ENCODE measurements around the gene BICD1. TPM values are rescaled to one million over a fixed set of nuclear protein-coding genes. Genes with fewer than 3 reads are reported as not detected.
"Not testable (repeated sequence)": the region's sequence is repeated elsewhere in the genome, so short reads cannot be mapped to it uniquely, and the experiment has no call there.

Gene BICD1
- total RNA-seq, 1 donor from 2014 or later: 4.2 TPM

DNA sequence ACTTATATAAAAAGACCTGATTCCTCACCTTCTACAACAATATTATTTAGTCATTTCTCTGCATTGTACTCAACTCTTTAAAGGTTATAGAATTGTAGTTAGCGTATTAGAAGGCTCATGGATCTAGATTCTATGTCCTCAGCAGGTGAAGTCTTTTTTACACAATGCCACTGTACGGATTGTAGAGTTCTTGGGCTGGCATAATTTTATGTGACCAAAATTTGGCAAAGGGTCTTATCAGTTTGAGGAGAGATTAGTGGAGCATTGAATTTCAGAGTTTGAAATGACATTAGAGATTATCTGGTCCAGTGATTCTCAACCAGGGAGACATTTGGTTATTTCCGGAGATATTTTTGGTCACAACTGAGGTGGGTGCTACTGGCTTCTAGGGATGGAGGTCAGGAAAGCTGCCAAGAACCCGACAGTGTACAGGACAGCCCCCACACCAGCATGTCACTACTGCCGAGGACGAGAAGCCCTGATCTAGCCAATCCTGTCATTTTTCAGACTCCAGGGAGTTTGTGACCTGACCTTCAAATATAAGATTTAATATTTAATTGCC is 63.9 kb downstream of the BICD1 start:
- no peak for ATAC-seq
- DNase-seq (ENCODE audit: missing footprints): no peak
- intact Hi-C loops (cut with DNase I): no loop called here

DNA sequence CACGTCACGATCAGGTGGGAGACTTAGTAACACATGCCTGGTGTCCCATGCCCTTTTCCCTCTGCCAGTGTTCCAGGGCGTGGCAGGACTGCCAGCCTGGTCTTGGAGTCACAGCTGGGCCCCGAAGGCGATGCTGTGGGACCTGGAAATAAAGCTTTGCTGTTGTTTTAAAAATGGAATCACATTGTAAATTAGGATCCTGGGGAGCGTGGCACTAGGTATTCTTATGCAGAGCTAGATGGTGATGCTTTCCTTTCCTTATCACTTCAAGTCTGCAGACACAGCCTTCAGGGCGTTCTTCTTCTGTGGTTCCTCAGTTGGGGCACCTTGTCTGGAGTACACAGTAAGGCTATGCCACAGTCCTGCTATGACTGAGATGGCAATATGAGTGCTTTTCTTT is 64.6 kb downstream of the BICD1 start:
- intact Hi-C loops (cut with DNase I): no loop called here
- DNase-seq (ENCODE audit: missing footprints) (no peak), ATAC-seq (no peak)

DNA sequence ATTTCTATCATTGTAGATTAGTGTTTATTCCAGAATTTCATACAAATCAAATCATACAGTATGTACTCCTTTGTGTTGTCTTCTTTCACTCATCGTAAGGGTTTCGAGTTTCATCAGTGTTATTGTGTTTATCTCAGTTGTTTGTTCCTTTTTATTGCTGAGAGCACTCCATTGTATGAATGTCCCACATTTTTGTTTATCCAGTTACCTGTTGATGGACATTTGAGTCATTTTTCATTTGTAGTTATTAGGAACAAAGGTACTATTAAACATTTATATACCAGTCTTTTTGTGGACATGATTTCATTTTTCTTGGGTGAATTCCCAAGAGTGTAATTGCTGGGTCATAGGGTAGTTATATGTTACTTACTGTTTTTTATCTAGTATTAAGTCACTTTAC is 70.0 kb downstream of the BICD1 start:
- no peak for DNase-seq (ENCODE audit: missing footprints)
- intact Hi-C loops (cut with DNase I): no loop called here
- no peak for ATAC-seq

DNA sequence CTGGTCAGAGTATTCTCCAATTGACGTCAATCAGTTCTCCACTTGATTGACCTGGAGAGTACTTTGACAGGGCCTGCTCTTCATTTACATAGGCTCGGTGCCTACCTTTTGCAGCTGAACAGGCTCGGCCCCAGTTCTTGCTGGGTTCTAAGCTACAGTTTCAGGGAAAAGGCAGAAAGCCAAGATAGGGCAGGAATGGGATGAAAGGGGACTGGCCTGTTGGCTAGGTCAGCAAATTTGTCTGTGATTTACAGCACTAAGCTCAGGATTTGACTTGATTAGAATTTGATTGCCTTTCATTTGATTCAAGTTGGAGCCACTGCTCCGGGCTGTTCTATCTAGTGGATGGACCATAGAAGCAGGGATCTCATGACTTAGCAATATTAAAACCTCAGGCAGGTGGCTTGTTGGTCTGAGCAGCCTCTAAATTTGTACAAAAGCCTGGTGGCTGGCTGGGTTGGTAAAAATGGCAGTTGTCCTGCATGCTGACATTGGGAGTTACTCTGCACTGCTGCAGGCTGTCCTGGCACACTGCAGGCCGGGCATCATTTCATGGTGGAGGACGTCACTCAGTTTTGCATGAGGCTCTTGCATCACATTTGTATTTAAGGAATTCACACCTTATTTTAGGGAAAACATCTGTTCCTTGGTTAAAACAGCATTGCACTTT is 71.8 kb downstream of the BICD1 start:
- ATAC-seq: no peak
- DNase-seq (ENCODE audit: missing footprints): no peak
- intact Hi-C loops (cut with DNase I): no loop called here

DNA sequence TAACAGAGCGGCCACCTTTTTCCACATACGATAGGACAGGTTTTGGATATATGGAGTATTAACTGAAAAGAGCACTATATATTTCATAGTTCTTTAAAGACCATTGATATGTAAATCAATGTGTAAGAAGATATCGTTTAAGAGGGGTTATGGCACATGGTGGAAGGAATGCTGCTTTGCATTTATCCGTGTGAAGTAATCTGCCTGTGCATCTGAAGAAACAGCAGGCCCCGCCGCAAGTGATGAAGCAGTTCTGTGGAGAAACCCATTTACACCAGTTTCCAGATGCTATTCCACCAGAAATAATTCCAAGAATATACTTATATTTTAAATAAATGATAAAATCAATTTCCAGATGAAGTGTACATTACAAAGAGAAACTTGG is 72.4 kb downstream of the BICD1 start:
- DNase-seq (ENCODE audit: missing footprints): no peak
- intact Hi-C loops (cut with DNase I): no loop called here
- ATAC-seq: no peak

DNA sequence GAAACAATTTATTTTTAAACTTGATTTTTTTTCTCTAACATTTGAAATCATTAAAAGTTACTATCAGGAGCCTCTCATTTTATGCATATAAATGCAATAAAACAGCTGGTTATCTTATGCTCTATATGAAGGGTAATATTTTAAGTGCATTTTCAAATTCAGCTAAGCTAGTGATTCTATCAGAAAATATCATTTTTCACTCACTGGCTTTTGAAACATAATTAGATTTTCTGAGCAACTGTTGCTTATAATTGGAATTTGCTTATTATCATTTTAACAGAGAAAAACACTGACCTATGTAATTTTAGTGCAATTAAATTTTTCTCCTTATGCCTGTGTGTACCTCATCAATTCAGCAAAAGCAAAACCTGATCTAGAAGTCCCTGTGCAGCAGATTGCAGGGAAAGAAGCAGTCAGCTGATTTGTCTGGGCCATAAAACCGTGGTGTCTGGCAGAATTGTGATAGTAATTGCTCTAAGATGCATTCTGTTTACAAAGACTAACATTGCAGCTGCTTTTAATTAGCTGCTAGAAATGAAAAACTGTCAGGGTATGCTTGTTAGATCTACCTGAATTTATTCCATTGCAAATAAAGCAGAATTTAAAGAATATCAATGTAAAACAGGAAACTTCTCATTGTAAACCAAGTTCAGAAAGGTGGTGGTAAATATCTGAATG is 75.0 kb downstream of the BICD1 start:
- no peak for ATAC-seq
- intact Hi-C loops (cut with DNase I): no loop called here

DNA sequence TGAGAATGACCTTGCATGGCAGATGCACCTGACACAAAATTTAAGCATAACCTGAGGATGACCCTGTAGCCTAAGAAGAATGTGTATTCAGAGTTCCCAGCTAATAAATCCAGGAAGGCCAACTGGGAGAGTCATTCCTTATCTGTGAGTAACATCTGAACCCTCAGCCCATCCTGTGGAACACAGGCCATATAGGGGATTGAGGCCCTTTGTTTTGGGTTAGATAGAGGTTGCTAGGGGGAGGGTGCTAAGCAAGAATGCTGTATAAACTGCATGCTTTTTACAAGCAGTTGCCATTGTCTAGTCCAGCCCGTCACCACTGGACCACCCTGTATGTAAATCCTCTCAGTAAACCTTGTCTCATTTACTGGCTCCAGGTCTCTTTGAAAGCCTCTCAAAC is 77.0 kb downstream of the BICD1 start:
- intact Hi-C loops (cut with DNase I): no loop called here
- no peak for ATAC-seq
- DNase-seq (ENCODE audit: missing footprints): no peak

More for the DNA sequence above, 75.0 kb downstream of the BICD1 start:
- DNase-seq (ENCODE audit: missing footprints): no peak

DNA sequence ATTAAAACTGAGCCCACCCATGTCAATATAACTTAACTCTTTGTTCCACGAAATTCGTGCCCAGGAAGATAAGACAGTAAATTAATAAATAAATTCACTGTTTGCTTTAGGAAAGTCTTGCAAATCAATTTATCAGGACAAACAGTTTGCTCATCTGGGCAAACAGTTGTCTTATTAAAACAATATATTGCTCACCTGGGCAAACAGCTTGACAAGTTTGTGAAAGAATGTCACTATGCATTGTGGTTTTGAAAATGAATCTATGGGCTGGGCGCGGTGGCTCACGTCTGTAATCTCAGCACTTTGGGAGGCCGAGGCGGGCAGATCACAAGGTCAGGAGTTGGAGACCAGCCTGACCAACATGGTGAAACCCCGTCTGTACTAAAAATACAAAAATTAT is 80.5 kb downstream of the BICD1 start:
- DNase-seq (ENCODE audit: missing footprints); intact Hi-C loops (cut with DNase I); ATAC-seq: not testable (repeated sequence)

DNA sequence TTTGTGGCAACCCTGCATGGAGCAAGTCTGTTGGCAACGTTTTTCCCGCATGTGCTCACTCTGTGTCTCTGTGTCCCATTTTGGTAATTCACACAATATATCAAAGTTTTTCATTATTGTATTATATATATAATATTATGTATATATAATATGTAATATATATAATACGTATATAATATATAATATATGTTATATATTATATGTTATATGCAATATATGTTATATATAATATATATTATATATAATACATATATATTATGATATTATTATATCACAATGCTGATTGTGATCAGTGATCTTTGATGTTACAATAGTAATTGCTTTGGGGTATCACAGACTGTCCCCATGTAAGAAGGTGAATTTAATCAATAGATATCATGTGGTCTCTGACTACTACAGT is 84.8 kb downstream of the BICD1 start:
- intact Hi-C loops (cut with DNase I): no loop called here
- DNase-seq (ENCODE audit: missing footprints) (no peak), ATAC-seq (no peak)

DNA sequence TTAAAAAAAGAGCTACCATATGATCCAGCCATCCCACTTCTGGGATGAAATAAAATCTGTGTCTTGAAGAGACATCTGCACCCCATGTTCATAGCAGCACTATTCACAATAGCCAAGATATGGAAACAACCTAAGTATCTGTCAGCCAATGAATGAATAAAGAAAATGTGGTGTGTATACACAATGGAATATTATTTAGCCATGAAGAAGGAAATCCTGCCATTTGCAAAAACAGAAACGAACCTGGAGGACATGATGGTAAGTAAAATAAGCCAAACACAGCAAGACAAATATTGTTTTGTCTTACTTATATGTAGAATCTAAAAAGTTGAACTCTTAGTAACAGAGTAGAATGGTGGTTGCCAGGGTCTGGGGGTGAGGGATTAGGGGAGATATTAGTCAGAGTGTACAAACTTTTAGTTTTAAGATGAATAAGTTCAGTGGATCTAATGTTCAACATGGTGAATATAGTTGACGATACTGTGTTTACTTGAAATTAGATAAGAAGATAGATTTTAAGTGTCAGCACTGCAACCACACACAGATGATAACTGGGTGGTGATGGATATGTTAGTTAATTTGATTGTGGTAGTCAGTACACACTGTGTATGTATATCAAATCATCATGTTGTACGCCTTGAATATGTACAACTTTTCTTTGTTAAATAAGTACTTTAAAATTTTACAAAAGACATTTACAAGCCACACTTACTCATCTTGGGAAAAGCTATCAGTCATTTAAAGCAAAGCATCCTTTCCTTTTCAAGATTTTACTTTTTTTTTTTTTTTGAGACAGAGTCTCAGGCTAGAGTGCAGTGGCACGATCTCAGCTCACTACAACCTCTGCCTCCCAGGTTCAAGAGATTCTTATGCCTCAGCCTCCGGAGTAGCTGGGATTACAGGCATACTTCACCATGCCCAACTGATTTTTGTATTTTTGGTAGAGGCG is 89.9 kb downstream of the BICD1 start:
- no peak for ATAC-seq
- no peak for DNase-seq (ENCODE audit: missing footprints)
- intact Hi-C loops (cut with DNase I): no loop called here

DNA sequence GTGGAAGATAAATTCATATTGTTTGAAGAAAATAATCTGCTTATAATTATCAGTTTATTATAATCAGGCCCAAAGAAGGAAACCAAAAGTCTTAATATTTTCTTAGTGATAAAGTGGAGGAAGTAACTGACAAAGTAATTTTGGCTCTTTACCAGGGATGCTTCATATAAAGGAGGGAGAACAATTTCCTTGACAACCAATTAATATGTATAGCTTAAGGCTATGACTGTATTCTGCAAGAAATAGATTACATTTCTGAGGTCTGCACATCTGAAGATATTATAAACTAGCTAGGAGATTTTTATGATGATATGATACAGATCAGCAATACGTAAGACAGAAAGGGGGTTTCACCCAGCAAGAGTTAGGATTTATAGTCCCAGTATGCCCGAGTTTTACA is 90.8 kb downstream of the BICD1 start:
- intact Hi-C loops (cut with DNase I): no loop called here
- ATAC-seq (no peak), DNase-seq (ENCODE audit: missing footprints) (no peak)

DNA sequence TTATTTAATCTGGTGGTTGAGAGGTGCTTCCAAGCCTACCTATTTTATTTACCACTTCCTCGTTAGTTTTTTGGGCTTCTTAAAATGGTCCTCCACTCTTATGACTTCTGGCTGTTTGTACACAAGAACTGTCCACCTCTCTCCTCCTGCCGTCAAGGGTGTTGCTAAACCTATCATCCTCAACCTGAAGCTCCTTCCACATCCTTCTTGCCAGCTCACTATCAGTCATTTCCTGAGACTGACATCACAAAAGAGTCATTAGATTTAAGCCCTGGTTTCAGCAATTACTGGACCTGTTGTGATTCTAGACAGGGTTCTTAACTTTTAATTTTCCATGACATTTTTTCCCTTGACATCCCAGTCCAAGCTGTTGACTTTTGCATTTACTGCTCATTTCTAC is 91.9 kb downstream of the BICD1 start:
- ATAC-seq (no peak), DNase-seq (ENCODE audit: missing footprints) (no peak)
- intact Hi-C loops (cut with DNase I): no loop called here

DNA sequence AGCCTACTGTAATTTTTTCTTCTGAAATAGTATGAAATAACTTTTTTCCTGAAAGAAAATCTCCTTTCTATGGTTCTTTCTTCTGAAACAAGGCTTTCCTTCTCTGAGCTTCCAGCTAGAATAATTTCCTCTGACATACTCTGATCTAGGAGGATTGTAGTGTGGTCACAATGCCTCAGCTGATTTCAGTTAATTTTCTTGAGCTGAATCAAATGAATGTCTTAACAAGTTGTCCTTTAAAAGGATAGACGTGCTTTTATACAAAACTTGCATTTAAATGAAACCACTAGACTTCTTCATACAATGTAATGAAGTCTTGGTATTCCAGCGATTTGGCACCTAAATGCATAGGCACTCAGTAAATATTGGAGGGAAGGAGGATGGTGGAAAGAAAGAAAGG is 94.4 kb downstream of the BICD1 start:
- intact Hi-C loops (cut with DNase I): no loop called here
- DNase-seq (ENCODE audit: missing footprints): no peak
- no peak for ATAC-seq

DNA sequence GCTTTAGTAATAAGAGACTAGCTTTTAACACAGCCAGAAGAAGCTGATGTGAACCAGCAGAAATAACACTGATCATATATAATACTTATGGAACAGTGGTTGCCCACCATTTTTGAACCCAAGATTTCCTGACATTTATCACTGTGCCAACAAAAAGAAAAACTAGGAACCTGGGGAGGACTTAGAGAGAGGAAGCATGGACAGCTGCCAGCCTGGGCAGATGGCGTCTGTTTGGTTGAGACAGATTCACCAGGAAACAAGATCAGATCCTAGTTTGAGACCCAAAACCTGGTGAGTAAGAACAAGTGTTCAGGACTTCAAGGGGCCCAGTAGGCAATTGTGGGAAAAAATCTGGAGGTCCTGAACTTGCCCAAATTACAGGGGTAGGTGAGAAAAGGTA is 95.3 kb downstream of the BICD1 start:
- ATAC-seq (no peak), DNase-seq (ENCODE audit: missing footprints) (no peak)
- intact Hi-C loops (cut with DNase I): no loop called here

DNA sequence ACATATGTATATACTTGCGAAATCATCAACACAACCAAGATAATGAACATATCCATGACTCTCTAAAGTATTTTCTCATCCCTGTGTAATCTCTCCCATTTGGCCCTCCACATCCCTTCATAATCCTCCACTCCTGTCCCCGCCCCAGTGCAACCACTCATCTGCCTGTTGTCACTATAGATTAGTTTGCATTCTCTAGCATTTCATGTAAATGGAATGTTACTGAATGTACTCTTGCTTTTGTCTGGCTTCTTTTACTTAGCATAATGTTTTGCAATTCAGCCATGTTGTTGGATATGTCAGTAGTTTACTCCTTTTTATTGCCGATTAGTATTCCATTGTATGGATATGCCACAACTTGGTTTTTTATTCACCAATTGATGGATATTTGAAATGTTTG is 99.1 kb downstream of the BICD1 start:
- intact Hi-C loops (cut with DNase I): no loop called here
- DNase-seq (ENCODE audit: missing footprints) (no peak), ATAC-seq (no peak)

DNA sequence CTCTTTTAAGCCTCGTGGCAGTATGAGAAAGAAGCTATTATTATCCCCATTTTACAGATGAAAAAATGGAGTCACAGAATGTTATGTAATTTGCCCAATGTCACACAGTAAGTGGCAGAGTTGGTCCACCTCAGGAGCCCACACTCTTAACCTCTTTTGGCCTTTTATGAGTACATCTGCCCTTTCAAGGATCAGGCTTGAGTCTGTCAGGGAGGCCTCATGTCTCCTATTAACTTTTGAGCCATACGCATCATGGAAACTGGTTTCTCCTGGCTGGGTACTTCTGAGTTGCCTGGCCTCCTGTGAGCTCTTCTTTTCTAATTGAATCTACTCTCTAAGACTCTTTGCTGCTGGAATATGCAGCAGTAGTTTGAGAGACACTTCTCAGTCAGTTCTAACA is 101.7 kb downstream of the BICD1 start:
- ATAC-seq: no peak
- DNase-seq (ENCODE audit: missing footprints): no peak
- intact Hi-C loops (cut with DNase I): no loop called here

DNA sequence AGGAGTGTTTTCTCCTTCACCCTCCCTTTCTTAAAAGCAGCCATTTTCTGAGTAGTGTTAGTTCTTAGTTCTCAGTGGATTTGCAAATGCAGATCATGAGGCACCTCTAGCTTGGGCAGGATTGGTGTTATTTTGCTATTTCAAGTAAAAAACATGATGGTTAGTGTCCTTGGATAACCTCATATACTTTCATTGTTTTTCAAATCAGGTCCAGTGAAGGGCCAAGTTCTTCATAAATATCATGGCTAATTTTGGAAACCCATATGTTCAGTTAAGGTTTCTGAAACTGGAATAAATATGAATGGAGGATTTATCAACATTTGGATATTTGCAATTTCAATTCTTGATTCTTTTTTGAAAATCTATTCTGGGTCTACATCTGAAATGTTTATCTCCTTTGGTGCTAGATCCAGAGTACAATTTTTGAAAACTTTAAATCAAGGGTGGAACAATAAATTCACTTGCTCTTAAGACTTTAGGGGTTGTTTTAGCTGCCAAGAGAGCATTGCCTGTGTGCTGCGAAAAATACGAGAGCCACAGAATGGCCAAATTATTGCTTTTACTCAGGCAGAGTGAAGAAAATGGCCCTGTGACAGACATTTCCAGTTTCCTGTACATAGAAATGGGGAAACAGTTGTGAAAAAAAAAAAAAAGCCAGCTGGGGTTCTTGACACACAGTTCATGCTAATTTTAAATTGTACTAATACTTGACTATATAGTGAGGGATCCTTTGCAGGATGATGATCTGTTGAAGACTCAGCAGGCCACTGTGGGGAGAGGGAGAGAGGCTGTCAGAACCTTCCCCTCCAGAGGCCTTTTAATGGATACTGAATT is 104.6 kb downstream of the BICD1 start:
- intact Hi-C loops (cut with DNase I): no loop called here
- no peak for ATAC-seq
- no peak for DNase-seq (ENCODE audit: missing footprints)

DNA sequence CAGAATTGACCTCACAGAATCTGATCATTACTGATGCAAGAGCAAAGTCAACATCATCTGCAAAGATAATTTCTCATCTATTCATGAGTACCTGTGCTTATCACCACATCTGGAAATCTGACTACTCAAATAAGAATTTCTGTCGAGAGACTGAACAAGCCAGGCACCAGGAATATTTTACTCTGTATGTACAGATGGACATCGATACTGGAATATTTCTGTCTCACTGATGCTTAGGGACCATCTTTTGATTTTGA is 105.2 kb downstream of the BICD1 start:
- DNase-seq (ENCODE audit: missing footprints): no peak
- no peak for ATAC-seq
- intact Hi-C loops (cut with DNase I): no loop called here

DNA sequence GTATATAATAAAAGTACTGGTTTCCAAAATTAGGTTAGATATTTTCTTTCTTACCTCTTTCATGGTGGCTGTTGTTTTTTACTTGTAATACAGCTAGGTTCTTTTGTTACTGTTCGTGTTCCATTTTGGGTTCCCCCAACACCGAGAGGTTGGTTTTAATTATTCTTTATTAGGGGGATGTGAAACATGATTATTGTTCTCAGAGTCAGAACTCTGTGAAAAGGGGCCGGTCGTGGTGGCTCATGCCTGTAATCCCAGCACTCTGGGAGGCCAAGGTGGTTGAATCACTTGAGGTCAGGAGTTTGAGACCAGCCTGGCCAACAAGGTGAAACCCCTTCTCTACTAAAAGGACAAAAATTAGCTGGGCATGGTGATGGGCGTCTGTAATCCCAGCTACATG is 108.1 kb downstream of the BICD1 start:
- DNase-seq (ENCODE audit: missing footprints) (no peak), ATAC-seq (no peak)
- intact Hi-C loops (cut with DNase I): no loop called here
